NB4 (cell line): Measurements from ENCODE around the gene ATG2B.

Experiments used
- CTCF ChIP-seq: IDR thresholded peaks from one replicate; pipeline ENCODE4 v1.5.1; 2012; ENCODE audit warnings: low read depth, low read length
- POLR2A ChIP-seq: IDR thresholded peaks from 2 replicates; pipeline ENCODE4 v1.6.1; 2011; ENCODE audit warnings: mild to moderate bottlenecking; ENCODE audit not compliant: insufficient read length; ENCODE audit errors: extremely low read depth

GRCh38 chr14:96267336-96267735, 95.8 kb downstream of the ATG2B start:
- no peak for TF ChIP-seq POLR2A
- TF ChIP-seq CTCF: no peak
